Thyroid gland (tissue), 4 donors: ENCODE measurements around the gene CCDC88B. TPM values are rescaled to one million over a fixed set of nuclear protein-coding genes. Genes with fewer than 3 reads are reported as not detected.
A peak's percentile ranks its signal among the peaks of the same experiment; 100 is the strongest.
"Not testable (repeated sequence)": the region's sequence is repeated elsewhere in the genome, so short reads cannot be mapped to it uniquely, and the experiment has no call there.

Source experiments
- DNase-seq, 2 donors: peaks; one replicate each; pipeline ENCODE4 v3.0.0-alpha.2; 2019
- H3K27ac ChIP-seq, 3 donors: fragments of 200-600 bp; sonication (generic); 1 replicate in 2 of 3; 2 replicates in 1 of 3; pipeline ENCODE4 v1.5.1; 2016 to 2019; ENCODE audit warnings: mild to moderate bottlenecking in 1 of 3, moderate library complexity in 1 of 3
- H3K27me3 ChIP-seq: fragments of 200-600 bp; sonication (generic); one replicate; pipeline ENCODE4 v1.5.1; 2019
- H3K36me3 ChIP-seq, 2 donors: fragments of 200-600 bp; sonication (generic); one replicate each; pipeline ENCODE4 v1.5.1; 2016 to 2019
- H3K4me1 ChIP-seq, 2 donors: fragments of 200-600 bp; sonication (generic); one replicate each; pipeline ENCODE4 v1.5.1; 2017 to 2019
- H3K4me3 ChIP-seq, 3 donors: fragments of 200-600 bp; sonication (generic); replicated peaks in 1 of 3; 1 replicate in 2 of 3; 2 replicates in 1 of 3; pipeline ENCODE4 v1.5.1; 2016; ENCODE audit warnings: mild to moderate bottlenecking in 1 of 3
- H3K9me3 ChIP-seq: fragments of 200-600 bp; sonication (generic); one replicate; pipeline ENCODE4 v1.5.1; 2017
- CTCF ChIP-seq, 6 experiments: fragments of 200-600 bp in 3 of 6; fragments of 450-650 bp in 3 of 6; sonication (generic) in 3 of 6; IDR thresholded peaks; one replicate each; pipeline ENCODE4 v1.5.1; 2016 to 2019; ENCODE audit warnings: antibody characterized with exemption in 6 of 6, mild to moderate bottlenecking in 2 of 6, inconsistent platforms in 1 of 6, moderate library complexity in 1 of 6
- POLR2A ChIP-seq, 2 donors: fragments of 450-650 bp; IDR thresholded peaks; one replicate each; pipeline ENCODE4 v1.6.1; 2017; ENCODE audit warnings: antibody characterized with exemption in 2 of 2, mild to moderate bottlenecking in 2 of 2, moderate library complexity in 1 of 2
- WGBS, 2 donors: methylation state at CpG; one replicate each; pipeline ENCODE4 v1.1.5; 2017; 5-methylcytosine and 5-hydroxymethylcytosine counted together
- intact Hi-C: fragments of 100-400 bp; cut with DNase I; formaldehyde crosslinking; loops from one replicate; pipeline ENCODE4 v1.15.1; 2023
- total RNA-seq, 4 donors: library from RNA; depleted of rRNA; stranded (reverse); fragments of >200 nt; gene quantifications; one replicate each; pipeline ENCODE4 v1.2.3, GENCODE V29; 2016

Gene CCDC88B
- total RNA-seq, 4 donors from 2014 or later = 2.8 to 7.0 (median 3.6) TPM

GRCh38 chr11:64313491-64314145, 26.4 kb upstream of the CCDC88B start:
- WGBS, 2 donors = 83 to 86% methylated on average over 15 to 18 of the region's 18 CpGs
- intact Hi-C loops = no loop called here

GRCh38 chr11:64314146-64314804, 25.7 kb upstream of the CCDC88B start:
- intact Hi-C loops = no loop called here
- H3K36me3 ChIP-seq = peaks cover 11 to 23% of the 10 kb centered on the region in 2 donors
- H3K4me3 ChIP-seq = no peak overlapping the region
- H3K9me3 ChIP-seq = no peaks in the 10 kb centered on the region
- no peak for DNase-seq
- no peaks in the 10 kb centered on the region for H3K27me3 ChIP-seq
- TF ChIP-seq POLR2A (IDR thresholded peaks at IDR 0.05) = no peak
- TF ChIP-seq CTCF (IDR thresholded peaks at IDR 0.05) = no peak
- WGBS, 2 donors = 81 to 87% methylated on average over 7 to 19 of the region's 19 CpGs
- H3K4me1 ChIP-seq = peaks cover 6 to 13% of the 10 kb centered on the region in 2 donors
- peak overlapping the region in 1 of 3 donors; percentile 24 for H3K27ac ChIP-seq

More at GRCh38 chr11:64313491-64314145, 26.4 kb upstream of the CCDC88B start:
- Histone ChIP-seq H3K27me3 (no peaks in the 10 kb centered on the region), H3K9me3 (no peaks in the 10 kb centered on the region), H3K27ac (peak overlapping the region in 2 of 3 donors; percentile 24 to 50), H3K4me1 (peaks cover 0 to 6% of the 10 kb centered on the region in 2 donors), H3K36me3 (peaks cover 11 to 23% of the 10 kb centered on the region in 2 donors), H3K4me3 (no peak overlapping the region)
- no peak for DNase-seq
- TF ChIP-seq POLR2A (IDR thresholded peaks at IDR 0.05) = no peak
- no peak for TF ChIP-seq CTCF (IDR thresholded peaks at IDR 0.05)

GRCh38 chr11:64314805-64315561, 25.0 kb upstream of the CCDC88B start:
- 94 to 98% methylated on average over 17 to 24 of the region's 24 CpGs for WGBS, 2 donors
- Histone ChIP-seq H3K27me3 (no peaks in the 10 kb centered on the region), H3K27ac (no peak overlapping the region), H3K36me3 (peaks cover 11 to 23% of the 10 kb centered on the region in 2 donors), H3K4me3 (no peak overlapping the region), H3K9me3 (no peaks in the 10 kb centered on the region), H3K4me1 (peaks cover 9 to 20% of the 10 kb centered on the region in 2 donors)
- intact Hi-C loops = no loop called here
- DNase-seq = no peak
- TF ChIP-seq POLR2A (IDR thresholded peaks at IDR 0.05) (no peak), CTCF (IDR thresholded peaks at IDR 0.05) (no peak)

- DNase-seq, H3K4me3 ChIP-seq, intact Hi-C loops, H3K9me3 ChIP-seq, H3K27ac ChIP-seq, H3K27me3 ChIP-seq: not testable (repeated sequence)
- Histone ChIP-seq H3K4me1 (peaks cover 15 to 28% of the 10 kb centered on the region in 2 donors), H3K36me3 (peaks cover 11 to 23% of the 10 kb centered on the region in 2 donors)
- 82 to 90% methylated on average over 18 to 21 of the region's 25 CpGs for WGBS, 2 donors
Observed at GRCh38 chr11:64315667-64316526, 24.1 kb upstream of the CCDC88B start.
